Fibroblast of skin of right biceps (primary cell): Measurements from ENCODE around the gene TBC1D22A.
A peak's percentile ranks its signal among the peaks of the same experiment; 100 is the strongest.

ENCODE experiments used
- DNase-seq: peaks from one replicate; pipeline ENCODE4 v3.0.0-alpha.2; 2013

Gene TBC1D22A

GRCh38 chr22:47068626-47068996 lies 306.2 kb downstream of the TBC1D22A start:
- no peak for DNase-seq

- DNase-seq = no peak
These were observed 306.8 kb downstream of the TBC1D22A start for GRCh38 chr22:47069270-47069669.

- peak; percentile 55 for DNase-seq
These were observed 308.8 kb downstream of the TBC1D22A start for GRCh38 chr22:47071078-47071806.

GRCh38 chr22:47071807-47072641 lies 309.6 kb downstream of the TBC1D22A start:
- DNase-seq = no peak

GRCh38 chr22:47072642-47072967 lies 310.2 kb downstream of the TBC1D22A start:
- no peak for DNase-seq

- DNase-seq = no peak
These were observed 310.6 kb downstream of the TBC1D22A start for GRCh38 chr22:47073075-47073474.

GRCh38 chr22:47074105-47074504 lies 311.7 kb downstream of the TBC1D22A start:
- DNase-seq = no peak

GRCh38 chr22:47075568-47075967 lies 313.1 kb downstream of the TBC1D22A start:
- no peak for DNase-seq

GRCh38 chr22:47076758-47077157 lies 314.3 kb downstream of the TBC1D22A start:
- DNase-seq = no peak

GRCh38 chr22:47080100-47080499 lies 317.6 kb downstream of the TBC1D22A start:
- DNase-seq = no peak

GRCh38 chr22:47082505-47082904 lies 320.1 kb downstream of the TBC1D22A start:
- no peak for DNase-seq

GRCh38 chr22:47083379-47083986 lies 321.0 kb downstream of the TBC1D22A start:
- DNase-seq = no peak

- DNase-seq = no peak
These were observed 321.8 kb downstream of the TBC1D22A start for GRCh38 chr22:47084226-47084625.

- no peak for DNase-seq
These were observed 324.3 kb downstream of the TBC1D22A start for GRCh38 chr22:47086596-47087248.

- DNase-seq = peak; percentile 26
These were observed 326.2 kb downstream of the TBC1D22A start for GRCh38 chr22:47088480-47089158.

GRCh38 chr22:47089374-47089773 lies 326.9 kb downstream of the TBC1D22A start:
- no peak for DNase-seq

GRCh38 chr22:47089796-47090460 lies 327.5 kb downstream of the TBC1D22A start:
- DNase-seq = no peak

- peak; percentile 71 for DNase-seq
These were observed 328.3 kb downstream of the TBC1D22A start for GRCh38 chr22:47090591-47091245.

- DNase-seq = no peak
These were observed 328.8 kb downstream of the TBC1D22A start for GRCh38 chr22:47091246-47091651.

GRCh38 chr22:47091921-47092700 lies 329.7 kb downstream of the TBC1D22A start:
- DNase-seq = no peak

- DNase-seq = peak; percentile 88
These were observed 330.5 kb downstream of the TBC1D22A start for GRCh38 chr22:47092896-47093311.
